Neuronal stem cell (in vitro differentiated cells): Measurements from ENCODE around the gene LRP1.

Experiments used
- DNase-seq: peaks from one replicate; pipeline ENCODE4 v3.0.0-alpha.2; 2013; ENCODE audit warnings: low spot score
- H2AFZ ChIP-seq: one replicate; pipeline ENCODE4 v1.6.1; 2013; ENCODE audit warnings: mild to moderate bottlenecking, low read length, inconsistent platforms
- H2AK5ac ChIP-seq: 2 replicates; pipeline ENCODE4 v1.6.1; 2013; ENCODE audit warnings: low read depth, mild to moderate bottlenecking, inconsistent platforms, low read length, moderate library complexity, mixed read lengths
- H2BK120ac ChIP-seq: 2 replicates; pipeline ENCODE4 v1.6.1; 2013; ENCODE audit warnings: low read depth, mild to moderate bottlenecking, inconsistent platforms, low read length, moderate library complexity, mixed read lengths
- H2BK12ac ChIP-seq: one replicate; pipeline ENCODE4 v1.6.1; 2013; ENCODE audit warnings: low read length, inconsistent platforms
- H2BK15ac ChIP-seq: 2 replicates; pipeline ENCODE4 v1.6.1; 2013; ENCODE audit warnings: mild to moderate bottlenecking, low read length, inconsistent platforms, mixed read lengths
- H2BK5ac ChIP-seq: one replicate; pipeline ENCODE4 v1.6.1; 2013; ENCODE audit warnings: inconsistent platforms, mild to moderate bottlenecking, low read length, moderate library complexity
- H3K14ac ChIP-seq: one replicate; pipeline ENCODE4 v1.6.1; 2013; ENCODE audit warnings: low read length, inconsistent platforms
- H3K18ac ChIP-seq: 2 replicates; pipeline ENCODE4 v1.6.1; 2013; ENCODE audit warnings: low read length, inconsistent platforms
- H3K23ac ChIP-seq: 2 replicates; pipeline ENCODE4 v1.6.1; 2013; ENCODE audit warnings: low read depth, mild to moderate bottlenecking, mixed read lengths, low read length, inconsistent platforms; ENCODE audit not compliant: poor library complexity
- H3K27ac ChIP-seq: replicated peaks from 3 replicates; pipeline ENCODE4 v1.5.1; 2013; ENCODE audit warnings: low read length, inconsistent platforms
- H3K27me3 ChIP-seq, 3 experiments: 2 replicates each; pipeline ENCODE4 v1.6.1; 2013; ENCODE audit warnings: low read length in 3 of 3, mild to moderate bottlenecking in 2 of 3, inconsistent platforms in 1 of 3, low read depth in 1 of 3, mixed read lengths in 1 of 3, moderate library complexity in 1 of 3; ENCODE audit not compliant: control insufficient read depth in 3 of 3, insufficient read depth in 3 of 3
- H3K36me3 ChIP-seq, 2 donors: replicated peaks in 1 of 2; 2 replicates each; pipeline ENCODE4 v1.6.1; 2013; ENCODE audit warnings: low read length in 2 of 2; ENCODE audit not compliant: control insufficient read depth in 2 of 2, insufficient read depth in 2 of 2
- H3K4ac ChIP-seq: 2 replicates; pipeline ENCODE4 v1.6.1; 2013; ENCODE audit warnings: inconsistent platforms, mild to moderate bottlenecking, low read length, moderate library complexity
- H3K4me1 ChIP-seq, 2 donors: 1 replicate in 1 of 2; 2 replicates in 1 of 2; pipeline ENCODE4 v1.6.1; 2013; ENCODE audit warnings: low read length in 2 of 2, low read depth in 1 of 2; ENCODE audit not compliant: control insufficient read depth in 2 of 2, insufficient read depth in 1 of 2
- H3K4me2 ChIP-seq: one replicate; pipeline ENCODE4 v1.6.1; 2013; ENCODE audit warnings: mild to moderate bottlenecking, low read length, inconsistent platforms; ENCODE audit not compliant: insufficient read depth, poor library complexity, severe bottlenecking
- H3K4me3 ChIP-seq, 2 donors: 2 replicates each; pipeline ENCODE4 v1.5.1; 2013; ENCODE audit warnings: low read length in 2 of 2, mild to moderate bottlenecking in 2 of 2, inconsistent platforms in 1 of 2, moderate library complexity in 1 of 2
- H3K79me1 ChIP-seq: one replicate; pipeline ENCODE4 v1.6.1; 2013; ENCODE audit warnings: low read depth, mild to moderate bottlenecking, inconsistent platforms, low read length, moderate library complexity
- H3K9ac ChIP-seq: one replicate; pipeline ENCODE4 v1.6.1; 2013; ENCODE audit warnings: mild to moderate bottlenecking, low read depth, low read length, inconsistent platforms; ENCODE audit not compliant: poor library complexity
- H3K9me3 ChIP-seq, 2 donors: replicated peaks in 1 of 2; 2 replicates each; pipeline versions ENCODE3 to v1.6.1; 2013; ENCODE audit warnings: low read length in 2 of 2, mild to moderate bottlenecking in 2 of 2, inconsistent platforms in 1 of 2, low read depth in 1 of 2, mixed read lengths in 1 of 2, moderate library complexity in 1 of 2; ENCODE audit not compliant: control insufficient read depth in 2 of 2, insufficient read depth in 1 of 2
- H4K8ac ChIP-seq: one replicate; pipeline ENCODE4 v1.6.1; 2013; ENCODE audit warnings: low read depth, mild to moderate bottlenecking, inconsistent platforms, low read length, moderate library complexity
- H4K91ac ChIP-seq: one replicate; pipeline ENCODE4 v1.6.1; 2013; ENCODE audit warnings: low read length, low read depth, mild to moderate bottlenecking, inconsistent platforms; ENCODE audit not compliant: poor library complexity
- WGBS, 2 donors: extraction: QIAGEN DNeasy Blood & Tissue Kit; methylation state at CpG; one replicate each; pipeline ENCODE4 v1.1.7; 2013; ENCODE audit warnings: missing lambda C conversion rate in 2 of 2, mixed read lengths in 1 of 2; ENCODE audit not compliant: insufficient read length in 2 of 2, insufficient replicate concordance in 1 of 2; ENCODE audit errors: extremely low coverage in 2 of 2; 5-methylcytosine and 5-hydroxymethylcytosine counted together

Gene LRP1

DNA sequence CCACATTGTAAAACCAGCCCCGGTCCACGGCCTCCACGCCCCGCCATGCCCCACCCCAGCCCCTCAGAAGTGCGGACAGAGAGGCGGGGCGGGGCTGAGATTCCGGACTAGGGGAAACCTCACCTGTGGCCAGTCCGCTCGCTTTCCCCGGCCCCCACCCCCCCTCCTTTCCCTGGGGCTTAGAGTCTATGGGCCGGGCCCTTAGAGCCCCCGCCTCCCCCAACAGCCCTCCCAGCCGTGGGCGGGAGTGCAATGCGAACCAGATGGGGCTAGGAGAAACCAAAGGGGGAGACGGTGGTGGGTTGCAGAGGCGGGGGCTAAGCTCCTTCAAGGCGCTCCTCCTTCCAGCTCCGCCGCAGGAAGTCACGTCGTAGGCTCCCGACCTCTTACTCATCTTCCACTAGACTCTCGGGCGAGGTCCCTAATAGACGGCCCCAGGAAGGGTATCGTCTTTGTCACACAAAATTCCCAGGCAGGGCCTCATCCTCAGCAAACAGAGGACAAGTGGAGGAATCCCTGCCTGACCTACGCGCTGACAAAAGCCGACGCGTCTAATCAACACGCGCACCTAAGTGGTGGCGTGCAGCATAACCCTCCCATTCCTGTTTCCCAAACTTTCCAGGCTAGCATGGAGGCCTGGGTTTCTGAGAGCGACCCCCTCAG, 40.5 kb upstream of the LRP1 start:
- peak overlapping the region; percentile 91 for H3K4me2 ChIP-seq
- no peak overlapping the region for H3K23ac ChIP-seq
- peak overlapping the region; percentile 12 for H2BK12ac ChIP-seq
- no peak overlapping the region for H4K8ac ChIP-seq
- peaks cover 22 to 23% of the 10 kb centered on the region in 2 donors for H3K4me1 ChIP-seq
- H3K9me3 ChIP-seq: no peaks in the 10 kb centered on the region
- H2AFZ ChIP-seq: peak overlapping the region; percentile 75
- no CpG with 5 or more reads among the region's 37 CpGs for WGBS, 2 donors
- H2BK5ac ChIP-seq: peak overlapping the region; percentile 98
- DNase-seq: peak; percentile 94
- H3K27me3 ChIP-seq: no peaks in the 10 kb centered on the region
- H4K91ac ChIP-seq: peak overlapping the region; percentile 87
- H3K9ac ChIP-seq: peak overlapping the region; percentile 90
- H3K36me3 ChIP-seq: peaks cover 19 to 25% of the 10 kb centered on the region in 2 donors
- H3K18ac ChIP-seq: peak overlapping the region; percentile 98
- H3K14ac ChIP-seq: peak overlapping the region; percentile 1
- peak overlapping the region; percentile 99 for H2BK120ac ChIP-seq
- no peak overlapping the region for H3K4ac ChIP-seq
- peak overlapping the region; percentile 96 for H3K27ac ChIP-seq
- H3K79me1 ChIP-seq: peaks cover 8% of the 10 kb centered on the region
- H3K4me3 ChIP-seq: peak overlapping the region; percentile 72 to 83
- H2BK15ac ChIP-seq: peak overlapping the region; percentile 1
- H2AK5ac ChIP-seq: peak overlapping the region; percentile 49

DNA sequence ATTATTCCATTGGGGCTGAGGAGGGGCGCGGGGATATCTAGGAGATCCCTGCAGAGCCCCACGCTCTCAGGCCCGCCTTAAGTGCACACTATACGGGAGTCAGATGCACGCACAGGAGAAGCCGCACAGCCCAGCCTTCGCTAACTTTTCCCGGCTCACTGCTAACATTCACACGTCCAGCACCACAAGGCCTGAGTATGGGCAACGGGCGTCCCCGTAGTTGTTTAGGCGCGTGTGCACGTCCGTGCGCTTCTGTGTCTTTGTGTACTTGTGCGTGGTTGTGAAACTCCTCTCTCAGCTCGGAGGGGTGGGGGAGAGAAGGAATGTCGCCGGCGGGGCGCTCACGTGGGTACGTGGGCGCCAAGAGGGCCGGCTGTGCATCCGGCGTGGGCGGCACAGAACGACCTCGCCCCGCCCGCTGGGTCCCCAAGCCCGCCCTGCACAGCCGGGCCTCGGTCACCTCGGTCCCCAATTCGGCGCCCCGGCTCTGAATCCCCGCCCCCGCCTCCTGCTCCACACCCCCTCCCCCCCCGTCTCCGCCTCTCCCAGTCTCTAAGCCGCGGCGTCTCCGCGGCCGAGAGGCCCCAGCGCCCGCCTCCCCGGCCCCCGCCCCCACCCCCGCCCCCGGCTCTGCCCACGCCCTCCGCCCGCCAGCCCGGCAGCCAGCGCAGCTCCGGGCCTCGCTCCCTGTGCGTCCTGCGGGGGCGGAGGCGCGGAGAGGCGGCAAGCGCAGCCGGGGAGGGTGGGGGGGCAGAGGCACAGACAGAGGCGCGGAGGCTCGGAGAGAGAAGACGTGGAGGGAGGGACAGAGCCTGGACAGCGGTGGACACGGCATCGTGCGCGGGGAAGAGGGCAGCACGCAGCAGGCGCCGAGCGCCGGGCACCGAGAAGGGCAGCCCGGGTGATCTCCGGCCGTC, 39.7 kb upstream of the LRP1 start, which contains the start of gene NAB2:
TSS of gene NAB2 (plus strand) at position 761 of the 917 bp plus-strand sequence. CDS start 158 bp downstream, outside the sequence.
- Histone ChIP-seq H2BK12ac (peak within 1 kb of the TSS; percentile 44), H3K4me2 (peak within 1 kb of the TSS; percentile 91), H4K8ac (no peak within 1 kb of the TSS), H2BK5ac (peak within 1 kb of the TSS; percentile 97), H3K36me3 (peaks cover 22 to 33% of the 10 kb centered on the region in 2 donors), H3K79me1 (peaks cover 12% of the 10 kb centered on the region), H3K14ac (peak within 1 kb of the TSS; percentile 86), H3K4me1 (peaks cover 28% of the 10 kb centered on the region in 2 donors), H2BK15ac (peak within 1 kb of the TSS; percentile 85), H3K23ac (peak within 1 kb of the TSS; percentile 92), H3K4me3 (peak within 1 kb of the TSS; percentile 92 to 99), H2BK120ac (peak within 1 kb of the TSS; percentile 88), H4K91ac (peak within 1 kb of the TSS; percentile 87), H3K4ac (peak within 1 kb of the TSS; percentile 4), H3K27ac (peak within 1 kb of the TSS; percentile 96), H3K27me3 (no peaks in the 10 kb centered on the region), H3K18ac (peak within 1 kb of the TSS; percentile 98), H3K9ac (peak within 1 kb of the TSS; percentile 99), H2AFZ (peak within 1 kb of the TSS; percentile 75), H3K9me3 (no peaks in the 10 kb centered on the region), H2AK5ac (peak within 1 kb of the TSS; percentile 98)
- no CpG with 5 or more reads among the region's 91 CpGs for WGBS, 2 donors
- peak; percentile 91 for DNase-seq

- Histone ChIP-seq H3K79me1 (peaks cover 16% of the 10 kb centered on the region), H2BK120ac (peak overlapping the region; percentile 88), H3K27ac (peak overlapping the region; percentile 92), H3K9ac (peak overlapping the region; percentile 99), H4K91ac (peak overlapping the region; percentile 46), H3K9me3 (no peaks in the 10 kb centered on the region), H3K14ac (peak overlapping the region; percentile 86), H3K18ac (peak overlapping the region; percentile 98), H3K4me1 (peaks cover 34 to 36% of the 10 kb centered on the region in 2 donors), H3K4me2 (peak overlapping the region; percentile 61), H3K4ac (peak overlapping the region; percentile 4), H4K8ac (no peak overlapping the region), H3K23ac (peak overlapping the region; percentile 92), H2BK5ac (peak overlapping the region; percentile 97), H2AFZ (peak overlapping the region; percentile 70), H2BK12ac (peak overlapping the region; percentile 44), H2BK15ac (peak overlapping the region; percentile 85), H3K36me3 (peaks cover 26 to 39% of the 10 kb centered on the region in 2 donors), H3K4me3 (peak overlapping the region; percentile 92 to 99), H2AK5ac (peak overlapping the region; percentile 98), H3K27me3 (no peaks in the 10 kb centered on the region)
- no CpG with 5 or more reads among the region's 45 CpGs for WGBS, 2 donors
- DNase-seq: no peak
These were observed 38.7 kb upstream of the LRP1 start for GRCh38 chr12:57089271-57090245.
